OCI-LY1 (cell line): ENCODE results near the gene PCDH15.

ENCODE experiments used
- EZH2 ChIP-seq: fragments of 200-600 bp; sonication (generic), shearing (Covaris generic); IDR thresholded peaks from 2 replicates; pipeline ENCODE4 v1.8.0; 2017; ENCODE audit warnings: borderline replicate concordance, mixed run types, mild to moderate bottlenecking, antibody characterized with exemption, low read length, moderate library complexity, mixed read lengths
- TF ChIP-seq, protein P1 (sequence below): fragments of 200-600 bp; sonication (generic), shearing (Covaris generic); IDR thresholded peaks from 2 replicates; pipeline ENCODE4 v1.5.1; 2017; ENCODE audit warnings: mild to moderate bottlenecking, antibody characterized with exemption, low read length, moderate library complexity, mixed read lengths

DNA sequence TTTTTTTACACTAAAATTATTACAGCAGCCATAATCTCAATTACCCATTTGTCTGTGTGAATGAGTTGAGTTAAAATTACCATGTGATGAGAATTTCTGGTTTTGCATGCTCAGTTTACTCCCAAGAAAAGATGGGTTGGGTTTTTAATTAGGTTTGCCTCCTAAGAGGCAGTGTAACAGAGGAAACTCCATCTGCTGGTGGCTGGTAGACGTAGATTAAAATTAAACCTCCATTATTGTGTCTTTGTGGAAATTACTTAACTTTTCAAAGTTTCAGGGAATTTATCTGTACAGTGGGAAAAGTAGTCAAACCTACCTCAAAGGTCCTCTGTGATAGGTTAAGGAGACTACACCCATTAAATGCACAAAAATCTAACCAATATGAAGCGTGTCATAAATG is 954.2 kb downstream of the PCDH15 start:
- TF ChIP-seq, protein P1, sequence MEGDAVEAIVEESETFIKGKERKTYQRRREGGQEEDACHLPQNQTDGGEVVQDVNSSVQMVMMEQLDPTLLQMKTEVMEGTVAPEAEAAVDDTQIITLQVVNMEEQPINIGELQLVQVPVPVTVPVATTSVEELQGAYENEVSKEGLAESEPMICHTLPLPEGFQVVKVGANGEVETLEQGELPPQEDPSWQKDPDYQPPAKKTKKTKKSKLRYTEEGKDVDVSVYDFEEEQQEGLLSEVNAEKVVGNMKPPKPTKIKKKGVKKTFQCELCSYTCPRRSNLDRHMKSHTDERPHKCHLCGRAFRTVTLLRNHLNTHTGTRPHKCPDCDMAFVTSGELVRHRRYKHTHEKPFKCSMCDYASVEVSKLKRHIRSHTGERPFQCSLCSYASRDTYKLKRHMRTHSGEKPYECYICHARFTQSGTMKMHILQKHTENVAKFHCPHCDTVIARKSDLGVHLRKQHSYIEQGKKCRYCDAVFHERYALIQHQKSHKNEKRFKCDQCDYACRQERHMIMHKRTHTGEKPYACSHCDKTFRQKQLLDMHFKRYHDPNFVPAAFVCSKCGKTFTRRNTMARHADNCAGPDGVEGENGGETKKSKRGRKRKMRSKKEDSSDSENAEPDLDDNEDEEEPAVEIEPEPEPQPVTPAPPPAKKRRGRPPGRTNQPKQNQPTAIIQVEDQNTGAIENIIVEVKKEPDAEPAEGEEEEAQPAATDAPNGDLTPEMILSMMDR: peak; percentile 23; the same call in 1 of the 2 replicates
- no peak for TF ChIP-seq EZH2
